Left lung (tissue), 10 donors: ENCODE data around the gene LETM1. TPM values are rescaled to one million over a fixed set of nuclear protein-coding genes. Genes with fewer than 3 reads are reported as not detected.

Source experiments
- ATAC-seq: fragments of 200-7000 bp; cut with Tn5 transposase; one replicate; pipeline ENCODE4 v1.9.1; 2020; ENCODE audit warnings: moderate library complexity
- DNase-seq, 4 donors: peaks; one replicate each; pipeline ENCODE4 v3.0.0-alpha.2; 2013 to 2020
- H3K27ac ChIP-seq, 2 donors: fragments of 200-600 bp; sonication (generic) in 1 of 2; one replicate each; pipeline versions ENCODE4 v1.5.0 to v1.8.0; 2020 to 2021
- H3K27me3 ChIP-seq, 2 donors: fragments of 200-600 bp; sonication (generic) in 1 of 2; one replicate each; pipeline versions ENCODE4 v1.5.0 to v1.8.0; 2020 to 2021
- H3K36me3 ChIP-seq, 2 donors: fragments of 200-600 bp; sonication (generic) in 1 of 2; one replicate each; pipeline versions ENCODE4 v1.5.0 to v1.8.0; 2020 to 2021
- H3K4me1 ChIP-seq, 2 donors: fragments of 200-600 bp; one replicate each; pipeline ENCODE4 v1.8.0; 2021
- H3K4me3 ChIP-seq, 2 donors: fragments of 200-600 bp; sonication (generic) in 1 of 2; one replicate each; pipeline versions ENCODE4 v1.5.0 to v1.8.0; 2020 to 2021; ENCODE audit warnings: mild to moderate bottlenecking in 1 of 2
- H3K9me3 ChIP-seq, 2 donors: fragments of 200-600 bp; sonication (generic) in 1 of 2; one replicate each; pipeline versions ENCODE4 v1.5.0 to v1.8.0; 2020 to 2021
- CTCF ChIP-seq, 2 donors: fragments of 200-600 bp; sonication (generic) in 1 of 2; IDR thresholded peaks; one replicate each; pipeline versions ENCODE4 v1.5.0 to v1.8.0; 2021; ENCODE audit warnings: antibody characterized with exemption in 2 of 2
- intact Hi-C, 2 donors: fragments of 100-400 bp; cut with DNase I; formaldehyde crosslinking; loops; one replicate each; pipeline versions ENCODE4 v1.11.2 to v1.14.2; 2022
- polyA plus RNA-seq, 6 donors: library from polyadenylated mRNA; unstranded; fragments of 120-200 nt; gene quantifications; one replicate each; pipeline ENCODE4 v1.2.1, GENCODE V29; 2013; ENCODE audit not compliant: insufficient read length in 6 of 6
- total RNA-seq, 2 donors: library from RNA; stranded (reverse); fragmentation: NEBNext Ultra II Directional; extraction: Animal tissue kit (Norgen Biotek cat#: 25700); gene quantifications; one replicate each; pipeline ENCODE4 v1.2.1, GENCODE V29; 2021
- donor health status: DM: no; HTN: yes; CAD: no.
- donor health status: DM: no; HTN: no; CAD: no.

LETM1 gene
- total and polyA plus RNA-seq, 8 donors = 17.9 to 52.3 (median 21.5) TPM

- DNase-seq (peak in 1 of 4 donors; percentile 4), ATAC-seq (peak; percentile 15)
- Histone ChIP-seq H3K4me1 (peaks cover 2 to 15% of the 10 kb centered on the region in 2 donors), H3K27ac (no peak overlapping the region), H3K9me3 (no peaks in the 10 kb centered on the region), H3K4me3 (peak overlapping the region in 1 of 2 donors; percentile 9), H3K36me3 (no peaks in the 10 kb centered on the region), H3K27me3 (peaks cover 0 to 42% of the 10 kb centered on the region in 2 donors)
- no peak for TF ChIP-seq CTCF (IDR thresholded peaks at IDR 0.05)
- intact Hi-C loops = no loop called here
Observed at GRCh38 chr4:1862055-1862911, 6.3 kb upstream of the LETM1 start.

DNA sequence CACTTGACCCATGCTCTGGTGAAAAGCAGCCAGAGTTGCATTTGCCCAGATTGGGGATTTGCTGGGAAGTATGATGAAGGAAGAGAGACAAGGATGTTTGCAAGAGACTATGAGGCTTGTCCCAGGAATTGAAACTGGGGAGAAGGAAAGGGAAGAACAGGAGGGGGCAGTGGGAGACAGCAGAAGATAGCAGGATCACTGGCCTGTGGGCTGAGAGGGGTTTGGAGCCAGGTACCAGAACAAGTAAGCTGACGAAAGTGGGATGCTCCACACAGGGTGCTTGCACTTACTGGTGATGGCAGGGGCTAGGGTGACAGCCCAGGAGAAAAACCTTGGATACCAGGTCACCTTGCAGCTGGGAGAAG is 3.4 kb upstream of the LETM1 start:
- no peak for ATAC-seq
- Histone ChIP-seq H3K36me3 (no peaks in the 10 kb centered on the region), H3K4me1 (peaks cover 7 to 32% of the 10 kb centered on the region in 2 donors), H3K4me3 (no peak overlapping the region), H3K27ac (no peak overlapping the region), H3K9me3 (no peaks in the 10 kb centered on the region), H3K27me3 (peaks cover 0 to 29% of the 10 kb centered on the region in 2 donors)
- no peak for DNase-seq
- intact Hi-C loops = no loop called here
- no peak for TF ChIP-seq CTCF (IDR thresholded peaks at IDR 0.05)

DNA sequence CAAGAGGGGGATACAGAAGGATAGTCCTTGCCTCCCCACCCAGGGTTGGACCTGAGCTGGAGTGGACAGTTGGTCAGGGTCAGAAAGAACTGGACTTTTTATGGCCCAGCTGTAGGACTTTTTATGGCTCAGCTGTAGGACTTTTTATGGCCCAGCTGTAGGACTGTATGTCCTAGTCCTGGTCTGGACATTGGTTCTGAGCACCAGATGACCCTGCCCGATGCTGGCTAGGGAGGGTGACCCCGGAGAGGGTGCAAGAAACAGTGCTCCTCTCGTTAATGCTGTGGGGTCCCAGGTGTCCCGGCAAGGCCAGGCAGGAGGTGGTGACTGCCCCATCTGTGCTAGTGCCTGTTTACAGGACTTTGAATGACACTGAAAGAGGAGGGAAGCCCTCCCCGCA is 2.0 kb upstream of the LETM1 start:
- DNase-seq (no peak), ATAC-seq (no peak)
- H3K27me3 ChIP-seq = peaks cover 0 to 15% of the 10 kb centered on the region in 2 donors
- H3K4me3 ChIP-seq = no peak overlapping the region
- no peak overlapping the region for H3K27ac ChIP-seq
- intact Hi-C loops = no loop called here
- no peaks in the 10 kb centered on the region for H3K9me3 ChIP-seq
- no peaks in the 10 kb centered on the region for H3K36me3 ChIP-seq
- peaks cover 7 to 35% of the 10 kb centered on the region in 2 donors for H3K4me1 ChIP-seq
- TF ChIP-seq CTCF (IDR thresholded peaks at IDR 0.05) = no peak

DNA sequence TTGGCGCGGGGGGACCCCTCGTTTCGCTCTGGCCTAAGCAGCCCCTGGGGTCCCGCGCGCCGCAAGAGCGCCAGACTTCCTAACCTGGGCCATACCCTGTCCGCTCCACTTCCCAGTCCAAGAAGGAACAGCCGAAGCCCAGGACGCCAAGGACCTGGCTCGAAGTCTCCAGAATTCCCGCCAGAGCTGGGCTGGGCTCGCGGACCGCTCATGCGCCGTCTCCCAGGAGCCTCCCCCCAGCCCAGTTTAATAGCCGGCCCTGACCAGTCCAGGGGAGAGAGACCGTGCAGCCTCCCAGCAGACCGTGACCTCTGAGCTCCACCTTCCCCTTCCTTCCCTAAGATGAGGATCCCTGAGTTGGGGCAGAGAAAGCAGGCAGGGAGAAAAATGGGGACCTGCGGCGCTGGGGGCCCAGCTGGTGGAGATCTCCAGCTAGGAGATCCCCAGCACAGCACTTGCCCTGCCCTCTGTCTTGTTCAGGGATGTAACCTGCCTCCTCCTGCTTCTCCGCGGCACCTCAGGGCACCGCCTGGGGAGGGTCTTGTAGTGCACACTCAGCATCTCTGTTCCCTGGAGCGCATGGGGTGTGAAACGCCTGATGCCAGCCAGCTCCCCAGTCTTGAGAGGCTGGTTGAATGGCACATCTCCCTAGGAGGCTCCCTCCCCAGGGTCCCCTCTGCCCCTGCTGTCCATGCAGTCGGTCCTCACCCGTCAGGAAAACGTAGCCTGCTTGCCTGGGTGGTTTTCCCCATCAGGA is 1.2 kb upstream of the LETM1 start:
- H3K36me3 ChIP-seq = no peaks in the 10 kb centered on the region
- peak overlapping the region; percentile 76 to 87 for H3K4me3 ChIP-seq
- intact Hi-C loops = no loop called here
- peaks cover 0 to 7% of the 10 kb centered on the region in 2 donors for H3K27me3 ChIP-seq
- no peaks in the 10 kb centered on the region for H3K9me3 ChIP-seq
- DNase-seq (peak in 2 of 4 donors; percentile 24 to 52), ATAC-seq (peak; percentile 41)
- no peak for TF ChIP-seq CTCF (IDR thresholded peaks at IDR 0.05)
- H3K4me1 ChIP-seq = peaks cover 7 to 33% of the 10 kb centered on the region in 2 donors
- peak overlapping the region; percentile 75 to 77 for H3K27ac ChIP-seq
